Skeletal muscle tissue (tissue), 4 donors: Measurements from ENCODE around the gene PLD5. TPM values are rescaled to one million over a fixed set of nuclear protein-coding genes. Genes with fewer than 3 reads are reported as not detected.
"Not testable (repeated sequence)": the region's sequence is repeated elsewhere in the genome, so short reads cannot be mapped to it uniquely, and the experiment has no call there.

Experiments
- H3K27ac ChIP-seq: one replicate; pipeline ENCODE4 v1.7.0; 2013; ENCODE audit warnings: mild to moderate bottlenecking, low read depth, low read length, inconsistent platforms
- H3K27me3 ChIP-seq, 3 donors: one replicate each; pipeline ENCODE4 v1.7.0; 2013; ENCODE audit warnings: low read length in 3 of 3; ENCODE audit not compliant: control insufficient read depth in 3 of 3, insufficient read depth in 3 of 3
- H3K36me3 ChIP-seq, 3 donors: one replicate each; pipeline ENCODE4 v1.7.0; 2013; ENCODE audit warnings: low read length in 3 of 3; ENCODE audit not compliant: control insufficient read depth in 3 of 3, insufficient read depth in 3 of 3
- H3K4me1 ChIP-seq, 3 donors: one replicate each; pipeline ENCODE4 v1.7.0; 2013; ENCODE audit warnings: low read length in 3 of 3, mild to moderate bottlenecking in 3 of 3; ENCODE audit not compliant: control insufficient read depth in 3 of 3, insufficient read depth in 3 of 3
- H3K4me3 ChIP-seq, 3 donors: one replicate each; pipeline ENCODE4 v1.7.0; 2013; ENCODE audit warnings: low read length in 3 of 3
- H3K9ac ChIP-seq, 3 donors: one replicate each; pipeline ENCODE4 v1.7.0; 2013; ENCODE audit warnings: low read length in 3 of 3, mild to moderate bottlenecking in 3 of 3, moderate library complexity in 2 of 3, low read depth in 1 of 3
- H3K9me3 ChIP-seq, 3 donors: one replicate each; pipeline ENCODE4 v1.7.0; 2013; ENCODE audit warnings: low read length in 3 of 3; ENCODE audit not compliant: control insufficient read depth in 3 of 3
- total RNA-seq: library from RNA; depleted of rRNA; stranded (reverse); fragments of >200 nt; gene quantifications from one replicate; pipeline ENCODE4 v1.2.3, GENCODE V29; 2014
- donor health status: Osteomylitis.

The PLD5 gene
- total RNA-seq, 1 donor from 2014 or later: 0.52 TPM

GRCh38 chr1:242059976-242060375 lies 464.5 kb downstream of the PLD5 start:
- H3K4me1 ChIP-seq: no peaks in the 10 kb centered on the region
- no peak overlapping the region for H3K9ac ChIP-seq
- H3K27me3 ChIP-seq: no peaks in the 10 kb centered on the region
- H3K27ac ChIP-seq: no peak overlapping the region
- H3K9me3 ChIP-seq: no peaks in the 10 kb centered on the region
- H3K4me3 ChIP-seq: no peak overlapping the region
- H3K36me3 ChIP-seq: no peaks in the 10 kb centered on the region

- H3K27me3 ChIP-seq, H3K4me3 ChIP-seq, H3K9ac ChIP-seq, H3K4me1 ChIP-seq, H3K27ac ChIP-seq, H3K9me3 ChIP-seq, H3K36me3 ChIP-seq: not testable (repeated sequence)
Observed at GRCh38 chr1:242058582-242058981, 465.9 kb downstream of the PLD5 start.

- not testable (repeated sequence) for H3K4me3 ChIP-seq, H3K36me3 ChIP-seq, H3K27me3 ChIP-seq, H3K27ac ChIP-seq, H3K9ac ChIP-seq, H3K4me1 ChIP-seq, H3K9me3 ChIP-seq
Observed at GRCh38 chr1:242058181-242058580, 466.3 kb downstream of the PLD5 start.

- Histone ChIP-seq H3K36me3 (no peaks in the 10 kb centered on the region), H3K9ac (no peak overlapping the region), H3K4me3 (no peak overlapping the region), H3K4me1 (no peaks in the 10 kb centered on the region), H3K9me3 (no peaks in the 10 kb centered on the region), H3K27me3 (no peaks in the 10 kb centered on the region), H3K27ac (no peak overlapping the region)
Observed at GRCh38 chr1:242057745-242058115, 466.8 kb downstream of the PLD5 start.

GRCh38 chr1:242056988-242057744 lies 467.3 kb downstream of the PLD5 start:
- no peaks in the 10 kb centered on the region for H3K4me1 ChIP-seq
- no peak overlapping the region for H3K27ac ChIP-seq
- H3K36me3 ChIP-seq: no peaks in the 10 kb centered on the region
- no peak overlapping the region for H3K9ac ChIP-seq
- no peaks in the 10 kb centered on the region for H3K9me3 ChIP-seq
- no peaks in the 10 kb centered on the region for H3K27me3 ChIP-seq
- no peak overlapping the region for H3K4me3 ChIP-seq

- Histone ChIP-seq H3K9ac (no peak overlapping the region), H3K9me3 (no peaks in the 10 kb centered on the region), H3K36me3 (no peaks in the 10 kb centered on the region), H3K4me1 (no peaks in the 10 kb centered on the region), H3K27me3 (no peaks in the 10 kb centered on the region), H3K27ac (no peak overlapping the region), H3K4me3 (no peak overlapping the region)
Observed at GRCh38 chr1:242055749-242056320, 468.7 kb downstream of the PLD5 start.

GRCh38 chr1:242043165-242043564 lies 481.3 kb downstream of the PLD5 start:
- H3K9ac ChIP-seq: no peak overlapping the region
- H3K4me3 ChIP-seq: no peak overlapping the region
- peaks cover 0 to 2% (median 0%) of the 10 kb centered on the region in 3 donors for H3K9me3 ChIP-seq

GRCh38 chr1:242034392-242034791 lies 490.1 kb downstream of the PLD5 start:
- H3K4me3 ChIP-seq: no peak overlapping the region
- H3K4me1 ChIP-seq: no peaks in the 10 kb centered on the region
- no peaks in the 10 kb centered on the region for H3K9me3 ChIP-seq
- H3K27me3 ChIP-seq: no peaks in the 10 kb centered on the region
- H3K36me3 ChIP-seq: no peaks in the 10 kb centered on the region
- H3K27ac ChIP-seq: no peak overlapping the region
- no peak overlapping the region for H3K9ac ChIP-seq

More at GRCh38 chr1:242043165-242043564, 481.3 kb downstream of the PLD5 start:
- Histone ChIP-seq H3K36me3 (no peaks in the 10 kb centered on the region), H3K4me1 (no peaks in the 10 kb centered on the region), H3K27me3 (no peaks in the 10 kb centered on the region), H3K27ac (no peak overlapping the region)

- Histone ChIP-seq H3K27me3 (no peaks in the 10 kb centered on the region), H3K9ac (no peak overlapping the region), H3K4me3 (no peak overlapping the region), H3K36me3 (no peaks in the 10 kb centered on the region), H3K27ac (no peak overlapping the region), H3K4me1 (no peaks in the 10 kb centered on the region), H3K9me3 (no peaks in the 10 kb centered on the region)
Observed at GRCh38 chr1:242033447-242033846, 491.1 kb downstream of the PLD5 start.
